ENCODE data around the gene VNN1. TPM values are rescaled to one million over a fixed set of nuclear protein-coding genes. Genes with fewer than 3 reads are reported as not detected.
A peak's percentile ranks its signal among the peaks of the same experiment; 100 is the strongest.

The VNN1 gene, protein sequence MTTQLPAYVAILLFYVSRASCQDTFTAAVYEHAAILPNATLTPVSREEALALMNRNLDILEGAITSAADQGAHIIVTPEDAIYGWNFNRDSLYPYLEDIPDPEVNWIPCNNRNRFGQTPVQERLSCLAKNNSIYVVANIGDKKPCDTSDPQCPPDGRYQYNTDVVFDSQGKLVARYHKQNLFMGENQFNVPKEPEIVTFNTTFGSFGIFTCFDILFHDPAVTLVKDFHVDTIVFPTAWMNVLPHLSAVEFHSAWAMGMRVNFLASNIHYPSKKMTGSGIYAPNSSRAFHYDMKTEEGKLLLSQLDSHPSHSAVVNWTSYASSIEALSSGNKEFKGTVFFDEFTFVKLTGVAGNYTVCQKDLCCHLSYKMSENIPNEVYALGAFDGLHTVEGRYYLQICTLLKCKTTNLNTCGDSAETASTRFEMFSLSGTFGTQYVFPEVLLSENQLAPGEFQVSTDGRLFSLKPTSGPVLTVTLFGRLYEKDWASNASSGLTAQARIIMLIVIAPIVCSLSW
- 1 to 10 TPM in 1 of 4 donors, under 1 TPM in 3; 0.46 to 5.8 (median 0.76) TPM for total RNA-seq

DNA sequence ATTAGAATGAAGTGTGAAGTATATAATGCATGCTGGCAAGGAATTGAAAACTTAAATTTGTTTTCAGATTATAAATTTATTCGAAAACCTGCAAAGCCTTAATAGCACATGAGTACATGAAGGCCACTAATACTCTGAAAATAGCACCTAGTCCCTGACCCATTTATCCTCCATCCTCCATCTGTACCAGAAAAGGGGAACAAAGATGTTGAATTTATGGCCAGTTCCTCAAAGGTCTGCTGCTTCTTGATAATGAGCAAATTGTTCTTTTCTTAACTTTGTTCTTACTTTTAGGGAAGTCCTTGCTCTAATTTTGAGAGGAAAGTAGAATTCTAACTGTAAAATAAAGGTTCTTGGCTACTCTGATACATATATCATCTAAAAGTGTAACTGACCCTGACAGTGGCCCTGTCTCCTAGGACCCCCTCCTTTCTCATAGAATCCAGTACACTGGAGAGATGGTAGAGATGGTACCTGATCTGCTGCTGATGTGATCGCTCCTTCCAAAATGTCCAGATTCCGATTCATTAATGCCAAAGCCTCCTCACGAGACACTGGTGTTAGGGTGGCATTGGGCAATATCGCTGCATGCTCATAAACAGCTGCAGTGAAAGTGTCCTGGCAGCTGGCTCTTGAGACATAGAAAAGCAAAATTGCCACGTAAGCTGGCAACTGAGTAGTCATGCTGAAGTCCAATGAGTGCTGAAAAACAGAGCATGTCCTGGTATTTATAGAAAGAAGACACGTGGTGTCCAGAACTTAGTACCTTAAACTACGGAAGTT is at the start of gene VNN1:
TSS of gene VNN1 (minus strand) at position 704 of the 783 bp plus-strand sequence. CDS start at position 684, 20 bp downstream.
- Histone ChIP-seq H3K27me3 (no peaks in the 10 kb centered on the region), H3K9me3 (no peaks in the 10 kb centered on the region), H3K27ac (no peak within 1 kb of the TSS), H3K4me3 (replicated peaks in 1 of 3) (no peak within 1 kb of the TSS), H3K36me3 (no peaks in the 10 kb centered on the region), H3K4me1 (no peaks in the 10 kb centered on the region)
- no peak for DNase-seq
- TF ChIP-seq, protein P1, sequence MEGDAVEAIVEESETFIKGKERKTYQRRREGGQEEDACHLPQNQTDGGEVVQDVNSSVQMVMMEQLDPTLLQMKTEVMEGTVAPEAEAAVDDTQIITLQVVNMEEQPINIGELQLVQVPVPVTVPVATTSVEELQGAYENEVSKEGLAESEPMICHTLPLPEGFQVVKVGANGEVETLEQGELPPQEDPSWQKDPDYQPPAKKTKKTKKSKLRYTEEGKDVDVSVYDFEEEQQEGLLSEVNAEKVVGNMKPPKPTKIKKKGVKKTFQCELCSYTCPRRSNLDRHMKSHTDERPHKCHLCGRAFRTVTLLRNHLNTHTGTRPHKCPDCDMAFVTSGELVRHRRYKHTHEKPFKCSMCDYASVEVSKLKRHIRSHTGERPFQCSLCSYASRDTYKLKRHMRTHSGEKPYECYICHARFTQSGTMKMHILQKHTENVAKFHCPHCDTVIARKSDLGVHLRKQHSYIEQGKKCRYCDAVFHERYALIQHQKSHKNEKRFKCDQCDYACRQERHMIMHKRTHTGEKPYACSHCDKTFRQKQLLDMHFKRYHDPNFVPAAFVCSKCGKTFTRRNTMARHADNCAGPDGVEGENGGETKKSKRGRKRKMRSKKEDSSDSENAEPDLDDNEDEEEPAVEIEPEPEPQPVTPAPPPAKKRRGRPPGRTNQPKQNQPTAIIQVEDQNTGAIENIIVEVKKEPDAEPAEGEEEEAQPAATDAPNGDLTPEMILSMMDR (IDR thresholded peaks at IDR 0.05): no peak
- TF ChIP-seq POLR2A (IDR thresholded peaks at IDR 0.05): no peak
- WGBS, 2 donors: 89% methylated on average over 8 of the region's 8 CpGs
- intact Hi-C loops (cut with DNase I): no loop called here

DNA sequence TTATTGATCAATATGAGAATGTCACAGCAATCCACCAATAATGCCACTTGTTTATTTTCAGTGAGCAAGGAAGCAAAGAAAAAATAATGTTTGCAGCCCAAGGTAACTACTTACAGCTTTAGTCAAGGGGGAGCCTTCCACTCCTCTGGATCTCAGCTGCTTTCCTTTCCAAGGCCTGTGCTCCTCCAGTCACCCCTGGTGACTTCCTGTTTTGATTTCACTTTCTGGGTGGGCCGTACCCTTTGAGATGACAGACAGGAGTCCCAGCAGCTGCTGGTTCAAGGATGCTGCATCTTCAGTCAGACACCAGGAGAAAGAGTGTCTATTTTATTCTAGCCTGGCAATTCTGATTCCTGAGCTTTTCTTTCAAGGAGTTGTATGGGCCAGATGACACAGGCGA is 49.4 kb upstream of the VNN1 start:
- intact Hi-C loops (cut with DNase I): no loop called here
- DNase-seq: peak in 1 of 2 donors; percentile 1

DNA sequence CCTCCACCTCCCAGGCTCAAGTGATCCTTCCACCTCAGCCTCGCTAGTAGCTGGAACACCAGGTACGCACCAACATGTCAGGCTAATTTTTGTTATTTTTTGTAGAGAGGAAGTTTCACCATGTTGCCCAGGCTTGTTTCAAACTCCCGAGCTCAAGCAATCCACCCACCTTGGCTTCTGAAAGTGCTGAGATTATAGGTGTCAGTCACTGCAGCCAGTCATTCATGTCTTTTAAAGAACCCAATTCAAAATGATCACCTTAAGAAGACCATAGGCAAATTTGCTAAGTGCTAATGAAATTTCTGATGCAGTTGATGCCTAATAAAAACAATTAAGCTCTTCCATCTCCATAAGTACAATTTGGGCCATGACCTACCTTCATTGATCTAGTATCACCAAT is 46.4 kb upstream of the VNN1 start:
- DNase-seq: no peak
- Histone ChIP-seq H3K9me3 (no peaks in the 10 kb centered on the region), H3K4me3 (replicated peaks in 1 of 3) (no peak overlapping the region), H3K4me1 (no peaks in the 10 kb centered on the region), H3K27me3 (no peaks in the 10 kb centered on the region), H3K27ac (no peak overlapping the region), H3K36me3 (no peaks in the 10 kb centered on the region)
- TF ChIP-seq, protein P1 (IDR thresholded peaks at IDR 0.05): no peak
- no peak for TF ChIP-seq POLR2A (IDR thresholded peaks at IDR 0.05)
- intact Hi-C loops (cut with DNase I): no loop called here
- WGBS, 2 donors: 88 to 91% methylated on average over 3 of the region's 3 CpGs

More for the DNA sequence above, 49.4 kb upstream of the VNN1 start:
- Histone ChIP-seq H3K9me3 (no peaks in the 10 kb centered on the region), H3K4me3 (replicated peaks in 1 of 3) (no peak overlapping the region), H3K36me3 (no peaks in the 10 kb centered on the region), H3K27me3 (no peaks in the 10 kb centered on the region), H3K27ac (no peak overlapping the region), H3K4me1 (no peaks in the 10 kb centered on the region)
- no peak for TF ChIP-seq POLR2A (IDR thresholded peaks at IDR 0.05)
- TF ChIP-seq, protein P1 (IDR thresholded peaks at IDR 0.05): no peak
- 64 to 77% methylated on average over 2 of the region's 2 CpGs for WGBS, 2 donors

DNA sequence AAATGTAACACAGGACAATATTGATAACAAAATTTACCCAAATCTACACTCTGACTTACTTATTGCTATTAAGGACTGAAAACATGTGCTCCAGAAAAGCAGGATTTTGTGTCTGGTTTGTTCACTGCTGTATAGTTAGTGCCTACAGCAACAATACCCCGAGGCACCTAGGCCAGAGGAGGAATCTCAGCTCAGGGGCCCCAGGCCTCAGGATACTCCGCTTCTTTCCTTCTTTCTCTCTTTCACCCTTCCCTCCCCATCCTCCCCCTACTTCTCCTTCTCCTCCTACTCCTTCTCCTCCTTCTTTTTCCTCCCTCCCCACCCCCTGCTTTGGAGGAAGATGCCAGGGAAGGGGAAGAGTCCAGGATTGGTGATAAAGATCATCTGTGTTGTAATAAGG is 44.8 kb upstream of the VNN1 start:
- TF ChIP-seq, protein P1 (IDR thresholded peaks at IDR 0.05): no peak
- no peak for TF ChIP-seq POLR2A (IDR thresholded peaks at IDR 0.05)
- no peak overlapping the region for H3K4me3 ChIP-seq (replicated peaks in 1 of 3)
- H3K27ac ChIP-seq: no peak overlapping the region
- DNase-seq: no peak
- WGBS, 2 donors: 90 to 92% methylated on average over 2 of the region's 2 CpGs
- H3K4me1 ChIP-seq: no peaks in the 10 kb centered on the region
- intact Hi-C loops (cut with DNase I): no loop called here
- no peaks in the 10 kb centered on the region for H3K9me3 ChIP-seq
- no peaks in the 10 kb centered on the region for H3K36me3 ChIP-seq
- H3K27me3 ChIP-seq: no peaks in the 10 kb centered on the region

All from thyroid gland (tissue), 4 donors.